KOPT-K1 (cell line): ENCODE measurements around the gene IGDCC3.
"Not testable (repeated sequence)": the region's sequence is repeated elsewhere in the genome, so short reads cannot be mapped to it uniquely, and the experiment has no call there.

ENCODE experiments used
- H3K27ac ChIP-seq: fragments of 200-600 bp; sonication (generic); 2 replicates; pipeline ENCODE4 v1.5.1; 2016; ENCODE audit warnings: antibody characterized with exemption, mild to moderate bottlenecking, low read depth, low read length; ENCODE audit not compliant: poor library complexity, severe bottlenecking
- H3K36me3 ChIP-seq: fragments of 200-600 bp; sonication (generic); 2 replicates; pipeline ENCODE4 v1.5.1; 2017; ENCODE audit warnings: antibody characterized with exemption, mild to moderate bottlenecking, low read length, moderate library complexity; ENCODE audit not compliant: insufficient read depth
- H3K9me3 ChIP-seq: fragments of 200-600 bp; sonication (generic); 2 replicates; pipeline ENCODE4 v1.5.1; 2017; ENCODE audit warnings: antibody characterized with exemption, low read length, mild to moderate bottlenecking; ENCODE audit not compliant: insufficient read depth, poor library complexity, severe bottlenecking

The IGDCC3 gene

GRCh38 chr15:65398486-65398885 is 20.7 kb upstream of the IGDCC3 start:
- not testable (repeated sequence) for H3K36me3 ChIP-seq, H3K9me3 ChIP-seq, H3K27ac ChIP-seq

- no peaks in the 10 kb centered on the region for H3K36me3 ChIP-seq
- H3K27ac ChIP-seq: no peak overlapping the region
- H3K9me3 ChIP-seq: no peaks in the 10 kb centered on the region
These were observed 19.1 kb upstream of the IGDCC3 start for GRCh38 chr15:65396965-65397317.

GRCh38 chr15:65396283-65396964 is 18.6 kb upstream of the IGDCC3 start:
- Histone ChIP-seq H3K27ac (no peak overlapping the region), H3K36me3 (no peaks in the 10 kb centered on the region), H3K9me3 (no peaks in the 10 kb centered on the region)

- no peaks in the 10 kb centered on the region for H3K36me3 ChIP-seq
- no peaks in the 10 kb centered on the region for H3K9me3 ChIP-seq
- H3K27ac ChIP-seq: no peak overlapping the region
These were observed 17.9 kb upstream of the IGDCC3 start for GRCh38 chr15:65395567-65396202.

GRCh38 chr15:65394936-65395335 is 17.1 kb upstream of the IGDCC3 start:
- Histone ChIP-seq H3K36me3 (no peaks in the 10 kb centered on the region), H3K27ac (no peak overlapping the region), H3K9me3 (no peaks in the 10 kb centered on the region)

GRCh38 chr15:65394280-65394789 is 16.5 kb upstream of the IGDCC3 start:
- no peaks in the 10 kb centered on the region for H3K9me3 ChIP-seq
- H3K36me3 ChIP-seq: no peaks in the 10 kb centered on the region
- H3K27ac ChIP-seq: no peak overlapping the region

GRCh38 chr15:65393557-65393956 is 15.8 kb upstream of the IGDCC3 start:
- Histone ChIP-seq H3K9me3 (no peaks in the 10 kb centered on the region), H3K36me3 (no peaks in the 10 kb centered on the region), H3K27ac (no peak overlapping the region)

GRCh38 chr15:65393091-65393490 is 15.3 kb upstream of the IGDCC3 start:
- Histone ChIP-seq H3K27ac (no peak overlapping the region), H3K36me3 (no peaks in the 10 kb centered on the region)

GRCh38 chr15:65392368-65392767 is 14.6 kb upstream of the IGDCC3 start:
- H3K9me3 ChIP-seq: no peaks in the 10 kb centered on the region
- H3K27ac ChIP-seq: no peak overlapping the region
- no peaks in the 10 kb centered on the region for H3K36me3 ChIP-seq

More at GRCh38 chr15:65393091-65393490, 15.3 kb upstream of the IGDCC3 start:
- no peaks in the 10 kb centered on the region for H3K9me3 ChIP-seq

GRCh38 chr15:65391732-65392131 is 13.9 kb upstream of the IGDCC3 start:
- Histone ChIP-seq H3K36me3 (no peaks in the 10 kb centered on the region), H3K27ac (no peak overlapping the region), H3K9me3 (no peaks in the 10 kb centered on the region)

- Histone ChIP-seq H3K36me3 (no peaks in the 10 kb centered on the region), H3K27ac (no peak overlapping the region), H3K9me3 (no peaks in the 10 kb centered on the region)
These were observed 12.6 kb upstream of the IGDCC3 start for GRCh38 chr15:65390447-65390846.

GRCh38 chr15:65389226-65389625 is 11.4 kb upstream of the IGDCC3 start:
- Histone ChIP-seq H3K27ac (no peak overlapping the region), H3K9me3 (no peaks in the 10 kb centered on the region), H3K36me3 (no peaks in the 10 kb centered on the region)

GRCh38 chr15:65388306-65389080 is 10.7 kb upstream of the IGDCC3 start:
- Histone ChIP-seq H3K36me3 (no peaks in the 10 kb centered on the region), H3K9me3 (no peaks in the 10 kb centered on the region), H3K27ac (no peak overlapping the region)

- no peaks in the 10 kb centered on the region for H3K36me3 ChIP-seq
- H3K9me3 ChIP-seq: no peaks in the 10 kb centered on the region
- no peak overlapping the region for H3K27ac ChIP-seq
These were observed 9.1 kb upstream of the IGDCC3 start for GRCh38 chr15:65386886-65387285.

- Histone ChIP-seq H3K9me3 (no peaks in the 10 kb centered on the region), H3K27ac (no peak overlapping the region)
These were observed 8.6 kb upstream of the IGDCC3 start for GRCh38 chr15:65386376-65386775.

More at GRCh38 chr15:65386376-65386775, 8.6 kb upstream of the IGDCC3 start:
- no peaks in the 10 kb centered on the region for H3K36me3 ChIP-seq
